ENCODE data around the gene SUN2.

Gene SUN2

DNA sequence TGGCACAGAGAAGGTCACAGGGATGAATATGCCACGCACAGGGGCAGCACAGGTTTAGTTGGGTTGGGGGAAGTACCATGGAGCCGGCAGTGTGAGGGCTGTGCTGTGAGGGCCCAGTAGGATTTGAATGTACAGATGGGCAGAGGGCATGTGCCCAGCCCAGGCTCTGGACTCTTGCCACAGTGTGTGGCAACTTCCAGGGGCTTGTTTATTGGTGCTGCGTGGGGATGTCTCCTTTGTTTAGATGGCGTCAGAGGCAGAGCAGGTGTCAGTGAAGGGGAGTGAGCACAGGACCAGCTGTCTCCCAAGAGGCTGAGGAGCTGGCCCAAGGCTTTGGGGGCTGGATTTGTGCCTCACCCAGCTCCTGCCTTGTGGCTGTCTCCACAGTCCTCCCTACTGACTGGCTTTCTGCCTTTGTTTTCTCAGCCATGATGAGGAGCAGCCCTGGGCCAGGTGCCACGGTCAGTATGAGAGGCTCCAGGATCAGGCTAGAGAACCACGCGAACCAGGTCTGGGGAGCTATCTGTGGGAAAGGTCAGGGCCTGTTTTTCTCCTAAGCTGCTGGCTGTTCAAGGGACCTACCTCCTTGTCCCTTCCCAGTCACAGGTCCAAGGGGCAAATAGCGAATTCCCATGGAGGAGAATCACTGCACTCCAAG, 21.9 kb downstream of the SUN2 start:
- ChIA-PET POLR2A (interaction anchor here (0.7 to 1.3 kb wide), 2 partner anchors 9 to 16 kb away, joined by 3 to 4 read pairs; no protein-coding TSS in a partner anchor), CTCF (interaction anchor here (1.2 to 4.8 kb wide), 7 partner anchors 9 to 32 kb away, joined by 3 to 52 read pairs (median 15); no protein-coding TSS in a partner anchor)
- H3K4me3 ChIP-seq (ENCODE audit: low read depth, low read length) = no peak overlapping the region
- TF ChIP-seq, protein P1, sequence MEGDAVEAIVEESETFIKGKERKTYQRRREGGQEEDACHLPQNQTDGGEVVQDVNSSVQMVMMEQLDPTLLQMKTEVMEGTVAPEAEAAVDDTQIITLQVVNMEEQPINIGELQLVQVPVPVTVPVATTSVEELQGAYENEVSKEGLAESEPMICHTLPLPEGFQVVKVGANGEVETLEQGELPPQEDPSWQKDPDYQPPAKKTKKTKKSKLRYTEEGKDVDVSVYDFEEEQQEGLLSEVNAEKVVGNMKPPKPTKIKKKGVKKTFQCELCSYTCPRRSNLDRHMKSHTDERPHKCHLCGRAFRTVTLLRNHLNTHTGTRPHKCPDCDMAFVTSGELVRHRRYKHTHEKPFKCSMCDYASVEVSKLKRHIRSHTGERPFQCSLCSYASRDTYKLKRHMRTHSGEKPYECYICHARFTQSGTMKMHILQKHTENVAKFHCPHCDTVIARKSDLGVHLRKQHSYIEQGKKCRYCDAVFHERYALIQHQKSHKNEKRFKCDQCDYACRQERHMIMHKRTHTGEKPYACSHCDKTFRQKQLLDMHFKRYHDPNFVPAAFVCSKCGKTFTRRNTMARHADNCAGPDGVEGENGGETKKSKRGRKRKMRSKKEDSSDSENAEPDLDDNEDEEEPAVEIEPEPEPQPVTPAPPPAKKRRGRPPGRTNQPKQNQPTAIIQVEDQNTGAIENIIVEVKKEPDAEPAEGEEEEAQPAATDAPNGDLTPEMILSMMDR (IDR thresholded peaks at IDR 0.05; ENCODE audit: insufficient read depth, low read length, missing control alignments) = no peak
- DNase-seq (ENCODE audit: low read depth, low spot score) = no peak

DNA sequence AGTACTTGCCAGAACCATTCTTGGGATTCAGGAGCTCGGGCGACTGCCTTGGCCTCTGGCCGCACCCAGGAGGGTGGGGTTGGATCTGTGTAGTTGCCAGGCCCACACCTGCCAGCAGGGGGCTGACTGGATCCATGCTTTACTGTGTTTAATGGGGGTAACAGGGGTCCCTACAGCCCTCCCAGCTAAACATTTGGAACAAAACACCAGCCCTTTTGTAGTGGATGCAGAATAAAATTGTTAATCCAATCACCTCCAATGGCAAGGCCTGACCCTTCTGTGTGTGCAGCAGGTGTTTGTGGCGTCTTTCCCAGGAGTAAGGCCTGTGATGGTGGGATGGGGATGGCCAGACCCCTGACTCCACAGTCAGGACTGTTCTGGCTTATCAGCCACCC, 22.5 kb downstream of the SUN2 start:
- DNase-seq (ENCODE audit: low read depth, low spot score) = no peak
- POLR2A ChIA-PET = interaction anchor here (1.3 kb wide), 1 partner anchor 15 kb away, joined by 3 read pairs; no protein-coding TSS in a partner anchor
- CTCF ChIA-PET = interaction anchor here (0.8 to 4.8 kb wide), 6 partner anchors 9 to 18 kb away, joined by 3 to 52 read pairs (median 18); no protein-coding TSS in a partner anchor
- TF ChIP-seq, protein P1 (IDR thresholded peaks at IDR 0.05; ENCODE audit: insufficient read depth, low read length, missing control alignments) = peak; percentile 71
- H3K4me3 ChIP-seq (ENCODE audit: low read depth, low read length) = no peak overlapping the region

DNA sequence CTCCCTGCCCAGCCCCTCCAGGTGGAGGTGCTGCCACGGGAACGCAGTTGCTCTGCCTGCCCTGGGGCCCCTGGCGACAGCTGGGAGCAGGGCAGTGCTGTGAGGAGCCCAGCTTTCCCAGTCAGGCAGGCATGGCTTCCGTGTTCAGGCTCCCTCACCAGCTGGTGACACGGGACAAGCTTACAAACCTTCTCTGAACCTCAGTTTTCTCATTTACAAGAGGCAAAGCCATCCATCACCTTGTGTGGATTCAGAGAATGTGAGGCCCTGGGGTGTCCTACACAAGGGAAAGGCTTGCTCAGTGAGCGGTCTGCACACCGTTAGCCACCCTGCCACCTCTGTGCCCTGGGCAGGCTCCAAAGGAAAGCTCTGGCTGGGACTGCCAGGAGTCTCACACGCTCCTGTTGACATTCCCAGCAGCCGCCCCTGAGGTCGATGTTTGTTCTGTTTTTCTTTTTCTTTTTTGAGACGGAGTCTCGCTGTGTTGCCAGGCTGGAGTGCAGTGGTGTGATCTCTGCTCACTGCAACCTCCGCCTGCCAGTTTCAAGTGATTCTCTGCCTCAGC, 23.5 kb downstream of the SUN2 start:
- no peak for DNase-seq (ENCODE audit: low read depth, low spot score)
- no peak overlapping the region for H3K4me3 ChIP-seq (ENCODE audit: low read depth, low read length)
- CTCF ChIA-PET = interaction anchor here (0.7 to 4.8 kb wide), 8 partner anchors 8 to 25 kb away, joined by 3 to 52 read pairs (median 5); no protein-coding TSS in a partner anchor
- POLR2A ChIA-PET = no interaction called here
- TF ChIP-seq, protein P1 (IDR thresholded peaks at IDR 0.05; ENCODE audit: insufficient read depth, low read length, missing control alignments) = no peak

DNA sequence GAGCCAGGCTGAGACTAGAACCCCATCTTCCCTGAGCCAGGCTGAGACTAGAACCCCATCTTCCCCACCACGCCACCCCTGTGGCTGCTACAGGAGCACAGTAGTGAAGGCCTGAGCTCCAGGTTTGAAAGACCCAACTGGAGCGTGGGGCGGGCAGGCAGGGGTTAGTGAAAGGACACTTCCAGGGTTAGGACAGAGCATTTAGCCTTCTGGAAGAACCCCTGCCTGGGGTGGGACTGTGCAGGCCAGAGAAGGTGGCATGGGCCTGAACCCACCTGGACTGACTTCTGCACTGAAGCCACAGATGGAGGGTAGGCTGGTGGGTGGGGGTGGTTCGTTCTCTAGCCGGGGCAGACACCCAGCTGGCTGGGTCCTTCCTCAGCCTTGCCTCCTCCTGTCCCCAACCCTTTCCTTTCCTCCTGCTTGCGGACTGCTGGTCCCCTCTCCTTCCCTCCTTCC, 24.1 kb downstream of the SUN2 start:
- CTCF ChIA-PET = interaction anchor here (0.7 to 4.2 kb wide), 6 partner anchors 9 to 24 kb away, joined by 3 to 26 read pairs (median 4); no protein-coding TSS in a partner anchor
- no peak overlapping the region for H3K4me3 ChIP-seq (ENCODE audit: low read depth, low read length)
- TF ChIP-seq, protein P1 (IDR thresholded peaks at IDR 0.05; ENCODE audit: insufficient read depth, low read length, missing control alignments) = no peak
- DNase-seq (ENCODE audit: low read depth, low spot score) = no peak
- POLR2A ChIA-PET = no interaction called here

DNA sequence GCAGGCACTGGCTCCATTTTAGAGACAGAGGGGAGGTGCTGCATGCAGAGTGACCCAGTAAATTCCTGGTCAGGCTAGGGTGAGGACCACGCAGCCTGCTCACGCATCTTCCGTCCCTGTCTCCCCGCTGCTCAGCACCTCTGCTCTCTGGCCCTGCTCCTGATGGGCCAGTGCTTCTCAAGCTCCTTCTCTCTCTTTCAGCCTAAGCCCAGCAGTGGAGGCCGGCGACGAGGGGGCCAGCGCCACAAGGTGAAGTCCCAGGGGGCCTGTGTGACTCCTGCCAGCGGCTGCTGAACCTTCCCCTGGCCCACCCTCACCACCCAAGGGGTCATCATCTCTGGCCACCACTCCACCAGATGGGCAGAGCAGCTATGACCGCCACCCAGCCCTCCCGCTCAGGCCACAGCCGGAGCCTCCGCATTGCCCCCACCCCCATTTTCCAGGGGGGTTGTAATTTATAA, 25.4 kb downstream of the SUN2 start:
- POLR2A ChIA-PET = no interaction called here
- CTCF ChIA-PET = interaction anchor here (1.2 to 1.8 kb wide), 3 partner anchors 8 to 12 kb away, joined by 3 to 5 read pairs (median 5); no protein-coding TSS in a partner anchor
- no peak for DNase-seq (ENCODE audit: low read depth, low spot score)
- TF ChIP-seq, protein P1 (IDR thresholded peaks at IDR 0.05; ENCODE audit: insufficient read depth, low read length, missing control alignments) = no peak
- no peak overlapping the region for H3K4me3 ChIP-seq (ENCODE audit: low read depth, low read length)

DNA sequence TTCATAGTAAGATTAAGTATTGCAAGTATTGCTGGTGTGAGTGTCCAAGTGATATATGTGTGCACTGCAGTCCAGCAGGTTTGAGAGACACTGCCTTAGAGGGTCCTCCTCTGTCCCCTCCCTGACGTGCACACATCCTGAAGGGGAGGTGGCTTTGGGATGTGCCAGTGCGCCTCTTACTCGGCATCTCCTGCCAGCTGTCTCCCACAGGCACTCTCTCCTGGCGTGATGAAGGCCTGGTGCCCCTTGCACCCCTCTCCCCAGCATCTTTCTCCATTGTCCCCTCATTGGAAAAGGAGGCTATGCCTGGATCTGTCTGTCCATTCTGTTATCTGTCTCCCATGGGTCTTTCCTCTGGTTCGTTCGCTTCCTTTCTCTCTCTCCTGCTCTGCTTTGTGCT, 25.9 kb downstream of the SUN2 start:
- ChIA-PET POLR2A (no interaction called here), CTCF (interaction anchor here (0.8 to 1.9 kb wide), 7 partner anchors 8 to 39 kb away, joined by 3 to 6 read pairs (median 4); no protein-coding TSS in a partner anchor)
- no peak for DNase-seq (ENCODE audit: low read depth, low spot score)
- TF ChIP-seq, protein P1 (IDR thresholded peaks at IDR 0.05; ENCODE audit: insufficient read depth, low read length, missing control alignments) = no peak
- H3K4me3 ChIP-seq (ENCODE audit: low read depth, low read length) = no peak overlapping the region

Data from AG04449 (cell line).